H1 (cell line): ENCODE results near the gene CYP2W1. TPM values are rescaled to one million over a fixed set of nuclear protein-coding genes. Genes with fewer than 3 reads are reported as not detected.
A peak's percentile ranks its signal among the peaks of the same experiment; 100 is the strongest.

Source experiments
- CTCF ChIA-PET: fragments of 300-600 bp; sonication (Branson Sonifier 250); formaldehyde crosslinking; loops from one replicate; lab custom pipeline; 2021; ENCODE audit not compliant: partially characterized antibody; lab: Charles Lee
- POLR2A ChIA-PET: fragments of 300-600 bp; sonication (Branson Sonifier 250); formaldehyde crosslinking; loops from one replicate; lab custom pipeline; 2021; ENCODE audit warnings: inconsistent platforms; ENCODE audit not compliant: partially characterized antibody; lab: Charles Lee
- DNase-seq, 2 experiments: peaks; one replicate each; pipeline versions ENCODE4 v3.0.0 to v3.0.0-alpha.2; 2010 to 2022; ENCODE audit warnings: low spot score in 2 of 2, low read depth in 1 of 2, mixed read lengths in 1 of 2
- FAIRE-seq: peaks from 2 replicates; lab custom pipeline; 2011; peaks lifted over from hg19 to GRCh38; lab: Jason Lieb, UNC
- H2AFZ ChIP-seq: 2 replicates; pipeline ENCODE4 v1.8.1; 2012; ENCODE audit warnings: low read length, inconsistent platforms
- H2AK5ac ChIP-seq: 2 replicates; pipeline ENCODE4 v1.6.1; 2013; ENCODE audit warnings: low read depth, low read length
- H2BK120ac ChIP-seq: replicated peaks from 2 replicates; pipeline ENCODE3; 2013; ENCODE audit warnings: low read depth, low read length, inconsistent platforms
- H2BK12ac ChIP-seq: 2 replicates; pipeline ENCODE4 v1.6.1; 2013; ENCODE audit warnings: low read depth, low read length
- H2BK15ac ChIP-seq: 2 replicates; pipeline ENCODE4 v1.6.1; 2013; ENCODE audit warnings: low read length
- H2BK20ac ChIP-seq: 2 replicates; pipeline ENCODE4 v1.6.1; 2013; ENCODE audit warnings: low read length
- H2BK5ac ChIP-seq: 2 replicates; pipeline ENCODE4 v1.6.1; 2013; ENCODE audit warnings: low read depth, low read length
- H3K14ac ChIP-seq: 2 replicates; pipeline ENCODE4 v1.6.1; 2013; ENCODE audit warnings: inconsistent platforms; ENCODE audit not compliant: insufficient read length
- H3K18ac ChIP-seq: 2 replicates; pipeline ENCODE4 v1.6.1; 2013; ENCODE audit warnings: low read length; ENCODE audit errors: extremely low read depth
- H3K23ac ChIP-seq: 2 replicates; pipeline ENCODE4 v1.6.1; 2013; ENCODE audit warnings: inconsistent platforms; ENCODE audit not compliant: insufficient read length
- H3K23me2 ChIP-seq: 2 replicates; pipeline ENCODE4 v1.6.1; 2013; ENCODE audit warnings: low read depth, low read length
- H3K27ac ChIP-seq: 2 replicates; pipeline ENCODE4 v1.6.1; 2011; ENCODE audit warnings: low read depth, low read length, inconsistent platforms
- H3K27me3 ChIP-seq, 4 experiments: replicated peaks in 1 of 4; 1 replicate in 1 of 4; 2 replicates in 3 of 4; pipeline versions ENCODE4 v1.6.1 to v1.8.1; 2011 to 2013; ENCODE audit warnings: low read length in 3 of 4, mild to moderate bottlenecking in 3 of 4, inconsistent platforms in 2 of 4, mixed read lengths in 2 of 4, moderate library complexity in 1 of 4; ENCODE audit not compliant: control insufficient read depth in 3 of 4, insufficient read depth in 3 of 4; ENCODE audit errors: extremely low read depth in 1 of 4
- H3K36me3 ChIP-seq, 4 experiments: 2 replicates each; pipeline versions ENCODE4 v1.6.1 to v1.8.1; 2011 to 2013; ENCODE audit warnings: mild to moderate bottlenecking in 4 of 4, low read length in 3 of 4, moderate library complexity in 2 of 4, control low read depth in 1 of 4, inconsistent platforms in 1 of 4; ENCODE audit not compliant: insufficient read depth in 4 of 4, control insufficient read depth in 2 of 4
- H3K4ac ChIP-seq: replicated peaks from 2 replicates; pipeline ENCODE3; 2013; ENCODE audit warnings: low read length, low read depth, mixed read lengths, inconsistent platforms; ENCODE audit not compliant: insufficient read length
- H3K4me1 ChIP-seq, 4 experiments: replicated peaks in 1 of 4; 1 replicate in 1 of 4; 2 replicates in 3 of 4; pipeline versions ENCODE4 v1.6.1 to v1.8.1; 2011 to 2013; ENCODE audit warnings: low read length in 3 of 4, inconsistent platforms in 2 of 4, mixed read lengths in 1 of 4; ENCODE audit not compliant: insufficient read depth in 4 of 4, control insufficient read depth in 3 of 4
- H3K4me2 ChIP-seq, 2 experiments: 2 replicates each; pipeline versions ENCODE4 v1.6.1 to v1.8.1; 2011 to 2013; ENCODE audit warnings: low read depth in 2 of 2, low read length in 2 of 2, control low read depth in 1 of 2, inconsistent platforms in 1 of 2, mild to moderate bottlenecking in 1 of 2; ENCODE audit not compliant: insufficient read depth in 1 of 2
- H3K4me3 ChIP-seq, 4 experiments: fragments of 200-600, 300-600 bp in 1 of 4; sonication (generic), shearing (Covaris generic), sonication (Bioruptor Twin) in 1 of 4; 2 replicates each; pipeline versions ENCODE4 v1.5.1 to v1.8.1; 2011 to 2016; ENCODE audit warnings: low read length in 4 of 4, low read depth in 3 of 4, control low read depth in 2 of 4, inconsistent platforms in 2 of 4, mild to moderate bottlenecking in 2 of 4, mixed read lengths in 1 of 4, moderate library complexity in 1 of 4; ENCODE audit not compliant: insufficient read depth in 2 of 4; ENCODE audit errors: extremely low read depth in 1 of 4
- H3K56ac ChIP-seq: replicated peaks from 2 replicates; pipeline ENCODE3; 2013; ENCODE audit warnings: low read depth, mild to moderate bottlenecking, mixed read lengths, low read length, inconsistent platforms; ENCODE audit not compliant: insufficient read length
- H3K79me1 ChIP-seq: 2 replicates; pipeline ENCODE4 v1.6.1; 2013; ENCODE audit warnings: low read depth, low read length, control low read depth
- H3K79me2 ChIP-seq, 2 experiments: 2 replicates each; pipeline versions ENCODE4 v1.6.1 to v1.8.1; 2012 to 2013; ENCODE audit warnings: low read length in 2 of 2, mild to moderate bottlenecking in 2 of 2, inconsistent platforms in 1 of 2; ENCODE audit not compliant: insufficient read depth in 2 of 2, control insufficient read depth in 1 of 2
- H3K9ac ChIP-seq, 4 experiments: replicated peaks in 1 of 4; 1 replicate in 1 of 4; 2 replicates in 3 of 4; pipeline versions ENCODE4 v1.6.1 to v1.8.1; 2011 to 2013; ENCODE audit warnings: low read depth in 3 of 4, low read length in 3 of 4, control low read depth in 2 of 4, mild to moderate bottlenecking in 2 of 4, moderate library complexity in 2 of 4, inconsistent platforms in 1 of 4; ENCODE audit errors: extremely low read depth in 1 of 4
- H3K9me3 ChIP-seq, 2 experiments: 2 replicates each; pipeline versions ENCODE4 v1.6.1 to v1.8.1; 2012 to 2013; ENCODE audit warnings: mild to moderate bottlenecking in 2 of 2, moderate library complexity in 2 of 2, control low read depth in 1 of 2, inconsistent platforms in 1 of 2, low read depth in 1 of 2, low read length in 1 of 2, mixed read lengths in 1 of 2; ENCODE audit not compliant: insufficient read depth in 2 of 2
- H4K20me1 ChIP-seq, 2 experiments: replicated peaks in 1 of 2; 2 replicates each; pipeline versions ENCODE3 to v1.8.1; 2011 to 2013; ENCODE audit warnings: inconsistent platforms in 2 of 2, low read length in 2 of 2, mild to moderate bottlenecking in 1 of 2; ENCODE audit not compliant: insufficient read depth in 2 of 2, control insufficient read depth in 1 of 2
- H4K5ac ChIP-seq: 2 replicates; pipeline ENCODE4 v1.6.1; 2013; ENCODE audit warnings: low read length, low read depth, mixed read lengths, inconsistent platforms; ENCODE audit not compliant: insufficient read length
- H4K8ac ChIP-seq: 2 replicates; pipeline ENCODE4 v1.8.0; 2013; ENCODE audit warnings: mild to moderate bottlenecking, moderate library complexity, low read length, inconsistent platforms; ENCODE audit not compliant: insufficient read depth; ENCODE audit errors: extremely low read depth
- H4K91ac ChIP-seq: replicated peaks from 2 replicates; pipeline ENCODE3; 2013; ENCODE audit warnings: low read length, mixed read lengths, inconsistent platforms; ENCODE audit not compliant: insufficient read length
- ASH2L ChIP-seq: fragments of 200-600, 300-600 bp; sonication (generic); IDR thresholded peaks from one replicate; pipeline ENCODE4 v1.7.1; 2017; ENCODE audit warnings: low read length
- CREB1 ChIP-seq: IDR thresholded peaks from 2 replicates; pipeline ENCODE4 v1.6.1; 2012; ENCODE audit warnings: inconsistent platforms
- JUND ChIP-seq: IDR thresholded peaks from 2 replicates; pipeline ENCODE4 v1.6.1; 2011; ENCODE audit warnings: mild to moderate bottlenecking, improper control_type of control experiment, low read length
- KDM5A ChIP-seq: fragments of 200-600 bp; IDR thresholded peaks from 2 replicates; pipeline ENCODE4 v1.7.1; 2012; ENCODE audit warnings: mild to moderate bottlenecking, low read length, inconsistent platforms, mixed read lengths
- NANOG ChIP-seq: IDR thresholded peaks from 2 replicates; pipeline ENCODE4 v1.6.1; 2011; ENCODE audit warnings: low read length, low read depth, mild to moderate bottlenecking, inconsistent platforms; ENCODE audit not compliant: insufficient read depth, poor library complexity, severe bottlenecking
- RAD21 ChIP-seq, 2 experiments: IDR thresholded peaks in 1 of 2; conservative IDR thresholded peaks in 1 of 2; 2 replicates each; pipeline ENCODE4 v1.6.1; 2011; ENCODE audit warnings: low read depth in 2 of 2, low read length in 2 of 2, improper control_type of control experiment in 1 of 2, inconsistent platforms in 1 of 2, mild to moderate bottlenecking in 1 of 2, moderate library complexity in 1 of 2
- RNF2 ChIP-seq: fragments of 200-900, 300-1000 bp; sonication (generic); IDR thresholded peaks from 2 replicates; pipeline ENCODE4 v1.7.1; 2016; ENCODE audit warnings: borderline replicate concordance, low read depth, mild to moderate bottlenecking, antibody characterized with exemption, low read length; ENCODE audit not compliant: poor library complexity, severe bottlenecking; ENCODE audit errors: missing control alignments
- RXRA ChIP-seq: IDR thresholded peaks from 2 replicates; pipeline ENCODE4 v1.6.1; 2011; ENCODE audit warnings: low read depth, mild to moderate bottlenecking, low read length, moderate library complexity; ENCODE audit not compliant: insufficient read depth
- SIN3A ChIP-seq, 2 experiments: IDR thresholded peaks in 1 of 2; conservative IDR thresholded peaks in 1 of 2; 2 replicates each; pipeline ENCODE4 v1.6.1; 2011 to 2012; ENCODE audit warnings: low read length in 2 of 2, improper control_type of control experiment in 1 of 2, low read depth in 1 of 2, mild to moderate bottlenecking in 1 of 2
- SP4 ChIP-seq: IDR thresholded peaks from 2 replicates; pipeline ENCODE4 v1.6.1; 2012; ENCODE audit warnings: low read length, inconsistent platforms
- WGBS, 2 experiments: shearing (Covaris generic) in 1 of 2; methylation state at CpG; one replicate each; pipeline versions ENCODE4 v1.1.6 to v1.1.7; 2013 to 2015; ENCODE audit warnings: low lambda C conversion rate in 2 of 2, mixed read lengths in 2 of 2, inconsistent platforms in 1 of 2, low coverage in 1 of 2, missing lambda C conversion rate in 1 of 2; ENCODE audit not compliant: insufficient replicate concordance in 2 of 2, insufficient coverage in 1 of 2, insufficient read length in 1 of 2; ENCODE audit errors: extremely low coverage in 1 of 2, missing lambda C conversion rate in 1 of 2; 5-methylcytosine and 5-hydroxymethylcytosine counted together
- polyA plus RNA-seq, 7 experiments: library from polyadenylated mRNA; depleted of rRNA in 3 of 7; stranded (reverse) in 5 of 7; unstranded in 2 of 7; fragments of >200 nt in 5 of 7; fragments of 200-250 nt in 2 of 7; gene quantifications; 1 replicate in 5 of 7; 2 replicates in 1 of 7; 4 replicates in 1 of 7; pipeline versions ENCODE4 v1.2.1 to v1.2.3, GENCODE V29; 2011 to 2013; ENCODE audit warnings: missing spikeins in 2 of 7, mixed read lengths in 2 of 7
- total RNA-seq: library from RNA; stranded (reverse); fragmentation: NEBNext Ultra II Directional; extraction: Animal tissue kit (Norgen Biotek cat#: 25700); gene quantifications from 2 replicates; pipeline ENCODE4 v1.2.1, GENCODE V29; 2021

CYP2W1 gene
- total and polyA plus RNA-seq, 2 of the 8 experiments (the other 6 are each of a cell fraction or from before 2014, with no cell fraction given), result not detected

DNA sequence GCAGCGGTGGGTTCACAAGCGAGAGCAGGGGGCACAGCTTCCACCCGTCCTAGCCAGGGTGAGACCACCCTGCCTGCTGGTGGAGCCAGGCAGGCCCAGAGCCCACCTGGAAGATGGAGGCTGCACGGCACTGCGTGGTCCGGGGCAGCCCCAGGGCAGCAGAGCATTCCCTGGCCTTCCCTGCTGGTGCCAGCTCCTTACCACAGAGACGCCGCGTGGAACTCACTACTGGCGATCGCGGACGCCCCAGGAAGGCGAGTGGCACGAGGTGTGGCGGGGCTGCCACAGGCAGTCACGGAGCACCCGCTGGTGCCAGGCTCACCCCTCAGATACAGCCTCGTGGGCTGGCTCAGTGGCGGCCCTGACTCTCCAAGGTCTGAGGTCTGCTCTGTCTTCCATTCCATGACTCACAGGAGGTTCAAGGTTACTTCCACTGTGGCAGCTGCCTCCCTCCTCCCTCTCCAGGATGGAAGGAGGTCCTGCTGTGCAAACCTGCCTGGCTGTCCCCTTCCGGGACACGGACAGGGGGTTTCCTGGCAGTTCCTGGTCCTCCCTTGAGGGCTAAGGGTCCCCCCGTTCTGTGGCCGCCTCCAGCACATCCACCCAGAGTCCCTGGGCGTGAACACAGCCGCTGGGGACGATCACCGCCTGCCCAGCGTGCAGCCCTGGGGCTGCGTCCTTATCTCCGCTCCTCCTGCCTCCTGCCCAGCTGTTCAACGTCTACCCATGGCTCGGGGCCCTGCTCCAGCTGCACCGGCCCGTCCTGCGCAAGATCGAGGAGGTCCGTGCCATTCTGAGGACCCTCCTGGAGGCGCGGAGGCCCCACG, 3.1 kb downstream of the CYP2W1 start:
- Histone ChIP-seq H4K91ac (no peak overlapping the region), H2BK15ac (0 out of 2 replicates have a peak overlapping the region, but pooled peaks have one; percentile 29), H2BK120ac (no peak overlapping the region), H3K79me1 (no peaks in the 10 kb centered on the region), H3K18ac (no peak overlapping the region), H3K4me1 (peaks cover 0 to 5% (median 1%) of the 10 kb centered on the region in 4 experiments; a peak in 3 of 7 replicates), H3K27ac (no peak overlapping the region), H3K14ac (peak overlapping the region; percentile 16), H4K20me1 (no peaks in the 10 kb centered on the region), H2AFZ (no peak overlapping the region), H3K9me3 (no peaks in the 10 kb centered on the region), H3K23ac (no peak overlapping the region), H2BK5ac (no peak overlapping the region), H3K4me2 (no peak overlapping the region), H4K5ac (no peak overlapping the region), H3K56ac (no peak overlapping the region), H3K23me2 (no peaks in the 10 kb centered on the region), H3K36me3 (no peaks in the 10 kb centered on the region), H3K4ac (no peak overlapping the region), H3K79me2 (no peaks in the 10 kb centered on the region), H2BK12ac (no peak overlapping the region), H3K27me3 (no peaks in the 10 kb centered on the region), H3K4me3 (no peak overlapping the region), H2BK20ac (no peak overlapping the region), H2AK5ac (no peak overlapping the region), H4K8ac (peak overlapping the region; percentile 51; the same call in 1 of the 2 replicates), H3K9ac (no peak overlapping the region; a peak in 1 of 7 replicates)
- 90% methylated on average over 35 of the region's 41 CpGs; no CpG with 5 or more reads in 1 of the 2 experiments for WGBS, 2 experiments
- POLR2A ChIA-PET, result interaction anchor here (1.0 to 2.4 kb wide), 2 partner anchors 9 to 11 kb away, joined by 4 to 12 read pairs; partner anchors contain the start of gene COX19
- FAIRE-seq, result no peak
- DNase-seq, result no peak
- CTCF ChIA-PET, result interaction anchor here (1.1 to 1.4 kb wide), 3 partner anchors 10 to 190 kb away, joined by 3 to 5 read pairs (median 4); no protein-coding TSS in a partner anchor
- no peak for TF ChIP-seq NANOG
- no peak for TF ChIP-seq SIN3A (conservative IDR thresholded peaks at IDR 0.05 in 1 of 2, IDR thresholded peaks at IDR 0.05 in 1 of 2; ENCODE audit: low read depth in 1 of 2, low read length in 2 of 2)
- TF ChIP-seq RNF2, result no peak
- no peak for TF ChIP-seq RXRA
- no peak for TF ChIP-seq RAD21 (IDR thresholded peaks at IDR 0.05 in 1 of 2, conservative IDR thresholded peaks at IDR 0.05 in 1 of 2; ENCODE audit: low read depth in 2 of 2, low read length in 2 of 2)
- TF ChIP-seq ASH2L, result no peak
- no peak for TF ChIP-seq KDM5A
- TF ChIP-seq JUND, result no peak
- no peak for TF ChIP-seq CREB1
- no peak for TF ChIP-seq SP4
